Epithelial cell of esophagus (primary cell): ENCODE measurements around the gene ASPDH.

Source experiments
- DNase-seq: peaks from one replicate; pipeline ENCODE4 v3.0.0; 2010; ENCODE audit warnings: low read depth
- H3K4me3 ChIP-seq: 2 replicates; pipeline ENCODE4 v1.5.1; 2011; ENCODE audit warnings: mild to moderate bottlenecking, low read length, control low read depth
- CTCF ChIP-seq: IDR thresholded peaks from 2 replicates; pipeline ENCODE4 v1.5.1; 2011; ENCODE audit warnings: low read depth, mild to moderate bottlenecking, low read length, control low read depth, inconsistent platforms; ENCODE audit not compliant: insufficient read depth; ENCODE audit errors: missing control alignments

Gene ASPDH

DNA sequence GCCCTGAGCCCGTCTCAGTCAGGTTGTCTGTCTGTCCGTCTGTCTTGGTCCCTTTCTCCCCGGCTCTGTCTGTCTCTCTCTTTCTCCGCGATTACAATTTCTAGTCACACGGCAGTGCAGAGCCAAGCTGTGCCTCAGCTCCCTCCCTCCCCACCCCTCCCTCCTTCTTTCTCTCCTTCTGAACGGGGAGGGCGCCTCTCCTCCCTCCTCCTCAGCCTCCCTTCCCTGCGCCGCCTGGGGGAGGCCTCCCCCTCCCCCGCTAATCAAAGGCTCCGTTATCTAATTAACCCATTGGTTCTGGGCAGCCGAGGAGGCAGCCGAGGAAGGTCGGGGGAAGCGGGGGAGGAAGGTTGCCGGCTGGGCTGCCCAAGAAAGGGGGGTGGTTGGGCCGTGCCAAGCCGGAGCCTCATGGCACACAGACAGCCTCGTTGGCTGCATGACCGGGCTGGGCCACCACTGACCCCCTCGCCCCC, 38.0 kb upstream of the ASPDH start:
- TF ChIP-seq CTCF = no peak
- no peak for DNase-seq
- H3K4me3 ChIP-seq = no peak overlapping the region

DNA sequence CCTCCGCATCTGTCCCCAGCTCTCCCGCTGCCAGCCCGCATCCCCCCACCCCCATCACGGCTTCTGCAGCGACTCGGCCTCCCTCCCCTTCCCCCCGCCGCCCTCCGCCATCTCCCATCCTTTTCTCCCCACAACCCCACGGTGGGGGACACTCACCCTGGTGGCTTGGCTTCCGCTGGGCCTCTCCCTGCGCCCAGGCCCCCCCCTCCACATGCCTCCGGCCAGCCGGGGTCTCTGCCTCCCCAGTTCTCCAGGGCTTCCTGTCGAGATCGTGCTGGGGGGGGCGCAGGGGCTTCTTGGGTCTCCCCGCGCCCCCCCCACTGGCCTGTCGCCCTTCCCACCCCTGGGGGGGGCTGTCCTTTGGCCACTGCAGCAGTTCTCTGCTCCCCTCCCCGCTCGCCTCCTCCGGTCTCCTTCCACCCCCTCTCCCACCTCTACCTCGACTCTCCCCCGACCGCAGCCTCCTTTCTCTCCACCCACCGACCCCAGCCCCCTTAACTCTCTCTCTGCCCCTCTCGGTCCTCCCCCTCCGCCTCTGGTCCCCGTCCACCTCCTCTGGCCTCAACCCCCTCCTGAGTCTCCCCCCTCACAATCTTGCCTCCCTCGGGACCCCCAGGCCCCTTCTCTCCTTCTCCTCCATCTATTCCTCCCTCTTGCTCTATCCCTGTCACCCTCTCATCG, 37.5 kb upstream of the ASPDH start:
- TF ChIP-seq CTCF = no peak
- H3K4me3 ChIP-seq = no peak overlapping the region
- DNase-seq = no peak

GRCh38 chr19:50550594-50550966, 36.9 kb upstream of the ASPDH start:
- no peak for TF ChIP-seq CTCF
- no peak for DNase-seq
- no peak overlapping the region for H3K4me3 ChIP-seq

GRCh38 chr19:50549927-50550593, 36.3 kb upstream of the ASPDH start:
- TF ChIP-seq CTCF = no peak
- no peak overlapping the region for H3K4me3 ChIP-seq
- no peak for DNase-seq

DNA sequence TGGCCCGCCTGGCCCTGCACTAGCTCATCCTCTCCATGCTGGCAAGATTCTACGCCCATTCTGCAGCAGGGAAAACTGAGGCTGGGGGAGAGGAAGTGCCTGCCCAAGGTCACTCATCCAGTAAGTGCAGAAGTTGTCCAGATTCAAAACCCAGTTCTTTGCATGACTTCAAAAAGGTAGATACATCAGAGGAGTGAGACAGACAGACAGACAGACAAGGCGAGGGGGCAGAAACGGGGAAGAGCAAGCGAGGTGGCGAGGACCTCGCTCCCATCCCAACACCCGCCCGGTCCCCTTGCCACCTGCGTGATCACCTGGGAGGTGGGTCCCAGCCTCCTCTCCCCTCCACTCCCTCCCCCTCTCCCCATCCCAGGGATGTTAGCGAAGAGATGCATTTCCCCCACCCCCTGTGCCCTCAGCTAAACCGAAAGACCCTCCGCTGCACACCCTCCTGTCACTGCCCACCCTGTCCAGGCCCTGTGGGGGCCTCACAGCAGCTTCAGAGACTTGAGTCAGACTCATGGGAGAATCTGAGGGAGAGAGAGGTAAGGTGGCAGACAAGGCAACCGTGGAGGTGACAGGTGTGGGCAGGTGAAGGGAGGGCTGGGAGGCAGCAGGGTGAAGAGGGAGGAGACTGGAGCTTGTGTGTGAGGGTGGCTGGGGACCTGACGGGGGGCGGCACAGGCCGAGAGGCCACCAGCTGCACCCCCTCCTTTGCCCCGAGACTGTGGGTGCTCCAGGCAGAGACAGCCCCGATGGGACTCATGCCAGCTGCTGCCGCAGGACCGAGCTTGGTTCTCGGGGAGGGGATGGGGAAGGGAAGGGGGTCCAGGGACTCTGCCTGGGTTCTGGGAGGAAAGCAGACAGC, 35.6 kb upstream of the ASPDH start:
- H3K4me3 ChIP-seq = no peak overlapping the region
- DNase-seq = no peak
- no peak for TF ChIP-seq CTCF

GRCh38 chr19:50548191-50549058, 34.7 kb upstream of the ASPDH start:
- TF ChIP-seq CTCF = no peak
- no peak overlapping the region for H3K4me3 ChIP-seq
- no peak for DNase-seq
